Hindlimb muscle (tissue), 1 donor: ENCODE data around the gene LRP6. TPM values are rescaled to one million over a fixed set of nuclear protein-coding genes. Genes with fewer than 3 reads are reported as not detected.
"Not testable (repeated sequence)": the region's sequence is repeated elsewhere in the genome, so short reads cannot be mapped to it uniquely, and the experiment has no call there.

Experiments
- DNase-seq: peaks from one replicate; pipeline ENCODE4 v3.0.0-alpha.2; 2013
- polyA plus RNA-seq: library from polyadenylated mRNA; unstranded; fragments of 120-200 nt; gene quantifications from one replicate; pipeline ENCODE4 v1.2.1, GENCODE V29; 2013; ENCODE audit not compliant: insufficient read length

LRP6 gene
- polyA plus RNA-seq, 1 donor = 34.3 TPM

DNA sequence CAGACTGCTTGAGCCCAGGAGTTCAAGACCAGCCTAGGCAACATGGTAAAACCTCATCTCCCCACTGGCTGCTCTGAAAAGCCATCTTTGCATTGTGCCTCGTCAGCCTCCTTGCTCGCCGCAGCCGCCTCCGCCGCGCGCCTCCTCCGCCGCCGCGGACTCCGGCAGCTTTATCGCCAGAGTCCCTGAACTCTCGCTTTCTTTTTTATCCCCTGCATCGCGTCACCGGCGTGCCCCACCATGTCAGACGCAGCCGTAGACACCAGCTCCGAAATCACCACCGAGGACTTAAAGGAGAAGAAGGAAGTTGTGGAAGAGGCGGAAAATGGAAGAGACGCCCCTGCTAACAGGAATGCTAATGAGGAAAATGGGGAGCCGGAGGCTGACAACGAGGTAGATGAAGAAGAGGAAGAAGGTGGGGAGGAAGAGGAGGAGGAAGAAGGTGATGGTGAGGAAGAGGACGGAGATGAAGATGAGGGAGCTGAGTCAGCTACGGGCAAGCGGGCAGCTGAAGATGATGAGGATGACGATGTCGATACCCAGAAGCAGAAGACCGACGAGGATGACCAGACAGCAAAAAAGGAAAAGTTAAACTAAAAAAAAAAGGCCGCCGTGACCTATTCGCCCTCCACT, 155.8 kb downstream of the LRP6 start:
- DNase-seq = not testable (repeated sequence)

- DNase-seq = no peak
These were observed 158.3 kb downstream of the LRP6 start for GRCh38 chr12:12108441-12109058.

- DNase-seq = no peak
These were observed 159.2 kb downstream of the LRP6 start for GRCh38 chr12:12107678-12108077.

DNA sequence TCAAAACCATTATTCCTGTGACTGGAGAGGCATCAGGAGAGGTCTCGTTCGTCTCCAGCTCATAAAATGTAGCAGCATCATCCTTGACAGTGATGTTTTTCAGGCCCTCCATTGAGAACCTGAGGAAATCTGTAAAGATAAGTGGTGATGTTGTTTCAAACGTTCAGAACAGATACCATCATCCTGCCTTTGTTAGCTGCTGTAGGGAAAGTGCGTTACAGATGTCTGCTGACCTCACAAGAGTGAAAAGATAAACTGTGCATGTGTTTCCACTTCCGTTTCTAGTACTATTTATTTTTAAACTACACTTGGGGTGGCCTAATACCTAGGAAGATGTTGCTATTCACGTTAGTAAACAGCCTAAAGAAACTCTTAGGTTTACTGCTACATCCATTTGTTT, 167.7 kb downstream of the LRP6 start:
- DNase-seq = no peak

- no peak for DNase-seq
These were observed 168.2 kb downstream of the LRP6 start for GRCh38 chr12:12098691-12099015.

GRCh38 chr12:12097891-12098690, 168.8 kb downstream of the LRP6 start:
- no peak for DNase-seq

GRCh38 chr12:12095021-12095420, 171.8 kb downstream of the LRP6 start:
- no peak for DNase-seq

DNA sequence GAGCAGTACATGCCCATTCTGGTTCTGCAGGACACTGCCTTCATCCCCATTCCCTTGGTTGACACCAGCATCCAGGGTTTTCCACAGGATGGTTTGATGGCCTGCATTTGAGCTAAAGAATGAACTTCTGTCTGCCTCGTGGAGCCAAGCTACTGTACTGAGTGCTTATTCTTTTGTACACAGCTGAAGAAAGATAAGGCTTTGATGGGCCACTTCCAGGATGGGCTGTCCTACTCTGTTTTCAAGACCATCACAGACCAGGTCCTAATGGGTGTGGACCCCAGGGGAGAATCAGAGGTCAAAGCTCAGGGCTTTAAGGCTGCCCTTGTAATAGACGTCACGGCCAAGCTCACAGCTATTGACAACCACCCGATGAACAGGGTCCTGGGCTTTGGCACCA, 172.4 kb downstream of the LRP6 start:
- no peak for DNase-seq

GRCh38 chr12:12091977-12092663, 174.7 kb downstream of the LRP6 start:
- DNase-seq = no peak

DNA sequence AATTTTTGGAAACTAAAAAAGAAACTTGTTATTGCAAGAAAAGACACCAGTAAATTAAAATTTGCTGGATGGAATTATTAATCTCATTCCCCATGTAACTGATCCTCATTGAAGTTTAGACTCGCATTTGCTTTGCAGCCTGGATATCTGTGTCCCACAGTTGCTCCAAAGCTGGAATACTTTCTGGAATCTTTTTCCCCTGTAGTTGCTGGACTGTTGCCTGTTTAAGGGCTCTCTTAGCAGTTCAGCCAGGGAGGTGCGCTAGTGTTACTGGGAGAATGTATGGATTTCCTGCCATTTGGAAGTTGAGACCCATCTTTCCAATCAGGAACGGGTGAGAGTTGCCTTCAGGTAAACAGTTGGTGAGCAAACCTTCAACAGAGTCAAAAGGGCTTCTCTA, 175.8 kb downstream of the LRP6 start:
- DNase-seq = no peak

GRCh38 chr12:12088761-12089160, 178.1 kb downstream of the LRP6 start:
- DNase-seq = no peak

DNA sequence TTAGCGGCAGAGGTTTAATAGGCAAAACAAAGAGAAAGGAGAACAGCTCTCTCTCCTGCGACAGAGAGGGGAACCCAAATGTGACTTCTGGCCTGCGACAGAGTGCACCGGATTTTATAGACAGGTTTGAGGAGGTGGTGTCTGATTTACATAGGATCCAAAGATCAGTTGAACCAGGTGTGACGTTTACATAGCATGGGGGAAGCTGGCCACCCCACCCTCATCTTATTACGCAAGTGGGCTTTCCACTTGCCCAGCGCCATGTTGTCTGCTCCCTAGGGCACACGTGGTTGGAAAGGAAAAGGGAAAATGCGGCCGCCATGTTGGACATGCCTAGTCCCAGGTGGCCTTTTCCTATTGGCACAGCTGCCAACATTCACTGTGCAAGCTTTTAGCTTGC, 178.7 kb downstream of the LRP6 start:
- DNase-seq = no peak

GRCh38 chr12:12087693-12088034, 179.2 kb downstream of the LRP6 start:
- DNase-seq = no peak

DNA sequence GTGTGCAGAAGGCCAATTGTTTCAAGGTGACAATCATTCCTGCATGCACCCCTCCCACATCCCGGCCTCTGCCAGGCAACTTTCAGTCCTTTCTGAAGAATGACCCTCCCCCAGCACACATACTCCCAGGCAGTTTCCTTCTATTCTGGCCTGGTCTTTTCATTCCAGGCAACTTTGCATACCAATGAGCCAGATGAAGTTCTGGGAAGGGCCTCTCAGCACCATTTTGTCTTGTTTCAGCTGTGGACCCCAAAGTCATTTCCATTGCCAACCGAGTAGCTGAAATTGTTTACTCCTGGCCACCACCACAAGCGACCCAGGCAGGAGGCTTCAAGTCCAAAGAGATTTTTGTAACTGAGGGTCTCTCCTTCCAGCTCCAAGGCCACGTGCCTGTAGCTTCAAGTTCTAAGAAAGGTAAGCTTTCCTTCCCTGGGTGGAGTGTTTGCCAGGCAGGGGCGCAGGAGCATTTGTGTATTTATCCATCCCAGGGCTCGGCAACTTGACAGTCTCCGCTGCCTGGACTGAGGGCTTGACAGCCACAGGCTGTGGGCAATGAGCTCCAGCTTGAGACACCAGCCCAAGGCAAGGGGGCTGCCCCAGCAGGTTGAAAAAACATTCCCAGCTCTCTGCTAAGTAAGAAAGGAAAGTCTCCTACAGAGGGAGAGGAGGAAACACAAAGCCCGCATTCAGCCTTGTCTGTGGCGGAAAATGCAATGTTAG, 179.7 kb downstream of the LRP6 start:
- DNase-seq = no peak

DNA sequence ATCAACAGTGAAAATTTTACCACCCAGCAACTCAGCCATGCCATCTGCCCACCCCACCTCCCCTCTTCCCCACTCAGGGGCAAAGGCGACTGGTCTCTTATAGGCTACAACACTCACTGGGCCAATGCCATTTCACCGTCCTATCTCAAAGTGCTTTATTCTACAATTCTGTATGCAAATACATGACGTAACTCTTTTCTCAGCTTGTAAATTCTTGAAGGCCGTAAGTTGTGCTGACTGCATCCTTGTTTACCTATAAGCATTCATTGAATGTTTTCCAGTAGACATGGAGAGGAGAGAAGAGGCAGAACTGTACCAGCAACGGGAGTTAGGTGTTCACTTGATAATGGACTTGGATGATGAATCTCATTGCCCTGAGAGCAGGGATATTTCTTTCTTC, 180.5 kb downstream of the LRP6 start:
- no peak for DNase-seq

DNA sequence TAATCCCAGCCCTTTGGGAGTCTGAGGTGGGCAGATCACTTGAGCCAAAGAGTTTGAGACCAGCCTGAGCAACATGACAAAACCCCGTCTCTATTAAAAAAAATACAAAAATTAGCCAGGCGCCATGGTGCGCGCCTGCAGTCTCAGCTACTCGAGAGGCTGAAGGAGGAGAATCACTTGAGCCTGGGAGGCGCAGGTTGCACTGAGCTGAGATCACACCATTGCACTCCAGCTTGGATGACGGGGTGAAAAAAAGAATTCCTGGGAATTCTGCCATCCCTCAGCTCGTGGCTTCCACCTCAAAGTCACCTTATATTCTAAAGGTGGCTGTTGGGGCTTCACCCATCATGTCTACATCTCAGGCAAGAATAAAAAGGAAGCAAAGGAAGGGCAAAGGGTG, 183.2 kb downstream of the LRP6 start:
- DNase-seq = no peak

DNA sequence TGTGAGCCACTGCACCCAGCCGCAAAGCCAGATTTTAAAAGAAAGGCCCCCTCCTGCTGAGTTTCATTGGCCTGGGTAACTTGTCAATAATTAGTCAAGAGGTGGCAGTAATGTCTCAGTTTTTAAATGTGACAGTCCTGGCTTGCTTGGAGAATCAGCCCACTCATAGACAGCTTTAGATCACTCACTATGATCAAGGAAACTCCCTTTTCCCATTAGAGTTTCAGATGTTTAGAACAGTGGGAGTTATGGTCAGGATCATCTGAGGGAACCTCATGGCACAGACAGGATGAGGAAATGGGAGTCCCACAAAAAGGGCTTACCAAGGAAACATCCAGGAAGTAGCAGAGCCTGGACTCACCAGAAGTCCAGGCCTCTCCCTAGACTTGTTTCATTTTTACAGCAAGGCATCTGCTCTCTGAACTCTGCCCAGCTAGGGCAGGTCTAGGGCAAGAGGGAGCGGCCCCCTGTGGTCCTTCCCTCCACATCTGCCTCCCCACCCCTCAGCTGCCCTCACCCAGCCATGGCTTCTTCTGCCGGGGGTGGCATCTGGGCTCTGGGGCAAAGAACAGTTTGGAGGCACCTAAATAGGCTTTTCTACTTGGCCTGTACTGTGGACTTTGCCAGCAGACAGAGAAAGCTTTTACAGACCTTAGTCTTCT, 184.9 kb downstream of the LRP6 start:
- DNase-seq = no peak

DNA sequence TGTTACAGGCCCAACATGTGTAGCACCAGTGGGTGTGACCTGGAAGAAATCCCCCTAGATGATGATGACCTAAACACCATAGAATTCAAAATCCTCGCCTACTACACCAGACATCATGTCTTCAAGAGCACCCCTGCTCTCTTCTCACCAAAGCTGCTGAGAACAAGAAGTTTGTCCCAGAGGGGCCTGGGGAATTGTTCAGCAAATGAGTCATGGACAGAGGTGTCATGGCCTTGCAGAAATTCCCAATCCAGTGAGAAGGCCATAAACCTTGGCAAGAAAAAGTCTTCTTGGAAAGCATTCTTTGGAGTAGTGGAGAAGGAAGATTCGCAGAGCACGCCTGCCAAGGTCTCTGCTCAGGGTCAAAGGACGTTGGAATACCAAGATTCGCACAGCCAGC, 187.6 kb downstream of the LRP6 start:
- DNase-seq = no peak

DNA sequence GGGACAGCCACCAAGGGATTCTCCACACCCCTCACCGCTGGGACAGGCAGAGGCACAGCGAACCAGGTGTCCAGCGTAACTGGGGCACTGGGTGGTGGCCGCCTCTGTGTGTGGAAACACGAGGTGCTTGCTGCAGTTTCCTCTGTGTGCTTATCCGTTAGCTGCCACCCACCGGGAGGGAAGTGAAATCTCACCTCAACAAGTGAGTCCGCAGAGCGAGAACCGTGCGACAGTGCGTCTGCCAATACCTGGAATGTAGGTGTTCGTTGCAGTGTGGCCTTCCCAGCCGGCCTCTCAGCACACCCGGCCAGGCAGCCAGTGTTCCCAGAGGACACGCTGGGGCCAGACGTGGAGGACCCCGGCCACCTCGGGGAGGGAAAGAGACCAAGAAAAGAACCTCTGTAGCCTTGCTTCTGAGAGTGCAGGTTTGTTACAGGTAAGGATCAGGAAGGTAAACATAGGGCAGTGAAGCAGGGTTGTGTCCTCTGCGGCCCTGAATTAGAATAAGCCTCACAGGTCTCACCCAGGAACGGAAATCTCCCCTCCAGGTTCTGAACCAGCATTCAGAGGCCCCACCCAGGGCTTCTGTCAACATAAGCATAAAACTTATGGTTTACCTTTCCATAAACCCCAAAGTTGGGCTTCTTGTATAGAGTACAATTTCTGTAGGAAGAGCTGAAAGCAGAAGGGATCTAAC, 194.6 kb downstream of the LRP6 start:
- DNase-seq = no peak

DNA sequence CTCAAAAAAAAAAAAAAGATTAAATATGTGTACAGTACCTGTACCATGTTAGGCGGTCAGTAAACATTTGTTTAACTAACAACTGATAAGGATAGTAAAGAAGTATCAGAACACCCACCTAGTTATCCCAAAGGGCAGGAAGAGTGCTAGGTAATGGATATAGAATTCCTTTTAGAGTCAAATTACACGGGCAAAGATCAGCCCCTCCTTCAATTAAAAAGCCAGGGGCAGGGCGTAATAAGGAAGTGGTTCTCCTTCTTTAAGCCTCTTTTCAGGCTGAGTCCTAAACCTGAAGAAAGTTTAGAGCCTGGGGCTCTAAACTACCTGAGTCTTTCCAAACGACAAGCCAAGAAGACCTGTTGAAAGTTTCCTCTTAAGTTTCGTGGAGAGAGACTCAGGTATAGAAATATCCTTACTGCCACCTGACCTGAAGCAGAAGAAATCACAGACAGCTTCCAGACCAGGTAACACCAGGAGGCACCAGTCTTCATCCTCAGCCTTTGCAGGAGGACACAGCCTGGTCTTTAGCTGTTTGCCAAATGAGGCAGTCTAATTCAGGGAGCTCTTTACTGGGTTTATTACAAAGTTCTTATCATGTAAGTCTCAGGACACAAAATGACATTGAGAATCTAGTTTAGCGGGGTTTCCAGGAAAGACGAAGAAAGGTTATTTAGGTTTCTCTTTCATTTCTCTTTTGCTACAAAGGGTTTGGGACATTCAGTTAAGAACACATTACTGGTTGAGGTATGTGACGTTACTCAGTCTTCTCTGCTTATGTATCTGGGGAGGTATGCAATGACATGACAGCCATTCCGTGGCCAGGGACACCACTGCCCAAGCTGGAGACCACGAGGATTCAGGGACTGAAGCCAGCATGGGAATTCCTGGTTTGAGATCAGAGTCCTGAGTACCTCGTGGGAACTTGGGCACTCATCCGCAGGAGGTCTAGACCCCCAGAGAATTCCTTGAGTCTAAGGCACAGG, 195.9 kb downstream of the LRP6 start, which contains the start of gene BCL2L14:
TSS of gene BCL2L14 (plus strand) at position 266 of the 983 bp plus-strand sequence. CDS start 8,367 bp downstream, outside the sequence.
- DNase-seq = no peak
